Body of pancreas (tissue), 4 donors: Measurements from ENCODE around the gene AKAP13.

Experiments used
- CTCF ChIP-seq, 7 experiments: fragments of 450-650 bp in 4 of 7; fragments of 200-600 bp in 3 of 7; sonication (generic) in 3 of 7; IDR thresholded peaks; one replicate each; pipeline ENCODE4 v1.5.1; 2016 to 2019; ENCODE audit warnings: antibody characterized with exemption in 7 of 7
- POLR2A ChIP-seq, 3 donors: fragments of 450-650 bp; IDR thresholded peaks; one replicate each; pipeline ENCODE4 v1.6.1; 2016; ENCODE audit warnings: antibody characterized with exemption in 3 of 3, mild to moderate bottlenecking in 2 of 3

DNA sequence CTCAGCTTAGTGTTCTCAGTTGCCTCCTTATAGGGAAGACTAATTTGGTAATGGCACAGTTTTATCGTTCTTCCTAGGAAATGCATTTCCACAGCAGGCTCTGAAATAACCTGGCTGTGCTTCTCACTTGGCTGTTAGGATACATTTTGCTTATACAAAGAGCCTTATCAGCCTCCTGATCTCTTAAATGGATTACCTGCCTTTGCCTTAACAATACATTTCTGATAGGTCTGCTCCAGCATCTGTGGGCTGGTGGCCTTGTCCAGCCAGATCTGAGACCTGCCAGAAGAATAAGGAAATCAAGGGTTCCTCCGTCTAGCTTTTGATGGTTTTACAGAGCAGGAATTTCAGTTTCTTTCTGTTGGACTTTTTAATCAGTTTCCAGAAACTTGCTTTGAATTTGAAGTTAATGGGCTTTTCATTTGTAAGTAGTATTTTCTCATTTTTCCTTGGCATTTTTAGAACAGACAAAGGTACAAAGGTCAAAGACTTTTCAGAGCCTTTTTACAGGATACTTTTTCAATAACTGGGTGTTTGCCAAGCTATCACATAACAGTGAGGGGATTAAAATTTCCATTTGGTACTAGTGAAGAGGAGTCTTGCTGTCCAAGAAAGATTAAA, 116.3 kb downstream of the AKAP13 start:
- no peak for TF ChIP-seq CTCF (IDR thresholded peaks at IDR 0.05)
- no peak for TF ChIP-seq POLR2A (IDR thresholded peaks at IDR 0.05)
